Subcutaneous adipose tissue (tissue), 4 donors: Measurements from ENCODE around the gene PDSS2. TPM values are rescaled to one million over a fixed set of nuclear protein-coding genes. Genes with fewer than 3 reads are reported as not detected.

Experiments
- small RNA-seq: library from RNA; depleted of rRNA; stranded (forward); fragments of <200 nt; gene quantifications from one replicate; pipeline ENCODE3, GENCODE V24; 2016
- total RNA-seq, 4 donors: library from RNA; depleted of rRNA; stranded (reverse); fragments of >200 nt; gene quantifications; one replicate each; pipeline ENCODE4 v1.1.0, GENCODE V29; 2016
- TF ChIP-seq, protein P1 (sequence below): fragments of 450-650 bp; IDR thresholded peaks from one replicate; pipeline ENCODE4 v1.5.1; 2016; ENCODE audit warnings: low read depth, mild to moderate bottlenecking, control low read depth, antibody characterized with exemption, moderate library complexity

The PDSS2 gene
- total RNA-seq, 4 donors from 2014 or later, result 7.3 to 11.3 (median 8.9) TPM

DNA sequence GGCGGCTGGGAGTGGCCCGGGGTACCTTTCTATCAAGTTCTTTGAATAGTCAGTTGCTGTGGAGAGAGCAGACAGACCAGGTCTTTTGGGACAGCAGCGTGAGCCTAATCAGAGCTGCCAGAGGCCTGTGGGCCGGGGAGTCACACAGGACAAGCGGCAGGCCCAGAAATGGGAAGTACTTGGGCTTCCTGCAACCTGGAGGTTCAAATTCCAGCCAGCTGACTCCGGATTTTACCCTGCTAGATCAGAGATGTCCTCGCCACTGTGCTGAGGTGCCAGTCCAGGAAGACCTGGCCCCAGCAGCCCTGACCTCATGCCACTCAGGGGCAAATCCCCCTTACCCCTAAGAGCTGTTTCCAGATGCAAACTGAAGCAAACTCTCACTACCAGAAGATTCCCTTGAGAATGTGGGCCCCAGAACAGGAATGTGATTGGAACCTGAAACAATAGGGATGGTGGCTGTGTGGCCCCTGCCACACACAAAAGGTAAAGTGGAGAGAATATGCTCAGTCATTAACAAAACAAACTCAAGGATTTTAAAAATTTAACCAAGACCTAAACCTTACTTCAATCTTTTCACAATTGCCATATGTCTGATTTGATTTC is 353.8 kb downstream of the PDSS2 start:
- TF ChIP-seq, protein P1, sequence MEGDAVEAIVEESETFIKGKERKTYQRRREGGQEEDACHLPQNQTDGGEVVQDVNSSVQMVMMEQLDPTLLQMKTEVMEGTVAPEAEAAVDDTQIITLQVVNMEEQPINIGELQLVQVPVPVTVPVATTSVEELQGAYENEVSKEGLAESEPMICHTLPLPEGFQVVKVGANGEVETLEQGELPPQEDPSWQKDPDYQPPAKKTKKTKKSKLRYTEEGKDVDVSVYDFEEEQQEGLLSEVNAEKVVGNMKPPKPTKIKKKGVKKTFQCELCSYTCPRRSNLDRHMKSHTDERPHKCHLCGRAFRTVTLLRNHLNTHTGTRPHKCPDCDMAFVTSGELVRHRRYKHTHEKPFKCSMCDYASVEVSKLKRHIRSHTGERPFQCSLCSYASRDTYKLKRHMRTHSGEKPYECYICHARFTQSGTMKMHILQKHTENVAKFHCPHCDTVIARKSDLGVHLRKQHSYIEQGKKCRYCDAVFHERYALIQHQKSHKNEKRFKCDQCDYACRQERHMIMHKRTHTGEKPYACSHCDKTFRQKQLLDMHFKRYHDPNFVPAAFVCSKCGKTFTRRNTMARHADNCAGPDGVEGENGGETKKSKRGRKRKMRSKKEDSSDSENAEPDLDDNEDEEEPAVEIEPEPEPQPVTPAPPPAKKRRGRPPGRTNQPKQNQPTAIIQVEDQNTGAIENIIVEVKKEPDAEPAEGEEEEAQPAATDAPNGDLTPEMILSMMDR, result no peak

DNA sequence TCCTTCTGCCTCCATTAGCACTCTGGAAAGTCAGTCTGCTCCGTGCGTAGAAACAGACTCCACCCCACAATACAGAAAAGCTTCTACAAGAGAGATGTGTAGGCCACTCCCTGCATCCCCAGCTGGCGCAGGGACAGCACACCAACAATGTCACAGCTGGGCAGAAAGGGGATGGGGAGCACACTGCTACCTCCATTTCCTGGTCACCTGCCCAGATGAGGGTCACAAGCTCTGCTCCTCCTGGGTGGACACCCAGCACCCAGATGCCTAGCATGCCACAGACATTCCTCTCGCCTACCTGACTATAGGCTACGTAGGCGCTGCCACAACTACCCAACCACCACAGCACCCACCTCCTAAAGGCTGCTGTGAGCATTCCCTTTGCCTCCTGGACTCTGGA is 356.3 kb downstream of the PDSS2 start:
- TF ChIP-seq, protein P1, result no peak

Small RNA genes within 50 kb of the gene (small RNA-seq; reads per million reads assigned to genes)
- gene AL591516.1 (not detected), gene RNU6-1299P (not detected)

Other genes starting within 250 kb of the PDSS2 start
- 1 to 10 TPM; 4.0 to 7.5 (median 5.5) TPM for gene SOBP, start 30.6 kb upstream of the PDSS2 start, total RNA-seq